LNCAP (cell line): ENCODE measurements around the gene SMS.

Source experiments
- CTCF ChIP-seq: fragments of 450-650 bp; IDR thresholded peaks from 2 replicates; pipeline ENCODE4 v1.5.1; 2017; ENCODE audit warnings: mild to moderate bottlenecking

Gene SMS

GRCh38 chrX:21955403-21956189 lies 15.1 kb downstream of the SMS start:
- no peak for TF ChIP-seq CTCF

- no peak for TF ChIP-seq CTCF
Measured at GRCh38 chrX:21956783-21957182, 16.3 kb downstream of the SMS start.

GRCh38 chrX:21958187-21958586 lies 17.7 kb downstream of the SMS start:
- TF ChIP-seq CTCF = no peak

- no peak for TF ChIP-seq CTCF
Measured at GRCh38 chrX:21958916-21959315, 18.4 kb downstream of the SMS start.

GRCh38 chrX:21959362-21960051 lies 19.0 kb downstream of the SMS start:
- TF ChIP-seq CTCF = no peak

- TF ChIP-seq CTCF = no peak
Measured at GRCh38 chrX:21960569-21961541, 20.3 kb downstream of the SMS start.

GRCh38 chrX:21962361-21962760 lies 21.9 kb downstream of the SMS start:
- no peak for TF ChIP-seq CTCF
